Retina (tissue), 1 donor: ENCODE measurements around the gene SLC23A2.
"Not testable (repeated sequence)": the region's sequence is repeated elsewhere in the genome, so short reads cannot be mapped to it uniquely, and the experiment has no call there.

ENCODE experiments used
- DNase-seq: peaks from one replicate; pipeline ENCODE4 v3.0.0-alpha.2; 2016

SLC23A2 gene

DNA sequence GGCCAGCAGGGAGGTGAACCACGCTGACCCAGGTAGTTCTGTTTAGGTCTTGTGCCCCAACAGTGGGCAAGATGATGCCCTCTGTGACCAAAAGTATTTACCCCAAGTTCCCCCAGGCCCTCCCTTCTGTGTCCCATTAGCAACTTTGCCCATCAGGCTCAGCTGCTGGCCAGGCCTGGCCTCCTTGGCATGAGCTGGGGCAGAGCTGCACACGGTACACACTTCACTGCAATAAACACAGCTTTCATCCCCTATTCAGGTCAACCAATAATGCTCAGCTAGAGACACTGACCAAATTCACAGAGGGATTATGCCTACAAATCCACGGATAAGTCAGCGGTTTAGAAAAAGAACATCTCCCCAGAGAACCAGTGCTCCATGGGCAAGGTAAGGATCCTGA, 103.7 kb downstream of the SLC23A2 start:
- no peak for DNase-seq

- DNase-seq, result peak; percentile 11
Measured at GRCh38 chr20:4896971-4897497, 104.3 kb downstream of the SLC23A2 start.

- DNase-seq, result peak; percentile 44
Measured at GRCh38 chr20:4896119-4896702, 105.1 kb downstream of the SLC23A2 start.

- DNase-seq, result peak; percentile 9
Measured at GRCh38 chr20:4894981-4895381, 106.3 kb downstream of the SLC23A2 start.

- peak; percentile 35 for DNase-seq
Measured at GRCh38 chr20:4894409-4894808, 106.9 kb downstream of the SLC23A2 start.

DNA sequence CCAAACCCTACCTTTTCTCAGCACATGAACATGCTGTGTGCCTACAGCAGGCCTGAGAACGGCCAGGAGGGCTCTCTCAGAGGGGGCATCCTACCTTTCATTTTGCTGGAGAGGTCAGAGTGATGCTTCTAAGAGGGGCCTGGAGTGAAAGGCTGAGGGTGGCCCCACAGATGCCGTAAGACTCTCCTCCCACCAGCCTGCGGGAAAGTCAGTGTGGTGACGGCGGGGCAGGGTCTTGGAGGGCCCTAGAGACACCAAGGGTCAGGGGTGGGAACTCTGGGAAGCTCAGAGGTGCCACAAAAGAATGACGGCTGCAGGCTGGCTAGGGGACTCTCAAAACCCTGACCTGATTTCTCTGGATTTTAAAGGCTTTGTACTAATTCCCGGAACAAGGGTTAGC, 107.6 kb downstream of the SLC23A2 start:
- DNase-seq, result no peak

DNA sequence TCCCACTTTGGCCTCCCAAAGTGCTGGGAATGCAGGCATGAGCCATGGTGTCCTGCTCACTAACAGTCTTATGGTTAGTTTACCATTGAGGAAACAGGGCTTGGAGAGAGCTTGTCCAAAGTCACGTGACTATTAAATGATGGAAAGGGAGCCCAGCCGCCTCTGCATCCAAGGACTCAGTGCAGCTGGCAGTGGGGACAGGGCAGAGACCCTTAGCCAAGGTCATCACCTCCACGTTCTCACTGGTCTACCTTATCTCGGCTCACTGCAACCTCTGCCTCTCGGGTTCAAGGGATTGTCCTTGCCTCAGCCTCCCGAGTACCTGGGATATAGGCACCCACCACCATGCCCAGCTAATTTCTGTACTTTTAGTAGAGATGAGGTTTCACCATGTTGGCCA, 109.3 kb downstream of the SLC23A2 start:
- no peak for DNase-seq

DNA sequence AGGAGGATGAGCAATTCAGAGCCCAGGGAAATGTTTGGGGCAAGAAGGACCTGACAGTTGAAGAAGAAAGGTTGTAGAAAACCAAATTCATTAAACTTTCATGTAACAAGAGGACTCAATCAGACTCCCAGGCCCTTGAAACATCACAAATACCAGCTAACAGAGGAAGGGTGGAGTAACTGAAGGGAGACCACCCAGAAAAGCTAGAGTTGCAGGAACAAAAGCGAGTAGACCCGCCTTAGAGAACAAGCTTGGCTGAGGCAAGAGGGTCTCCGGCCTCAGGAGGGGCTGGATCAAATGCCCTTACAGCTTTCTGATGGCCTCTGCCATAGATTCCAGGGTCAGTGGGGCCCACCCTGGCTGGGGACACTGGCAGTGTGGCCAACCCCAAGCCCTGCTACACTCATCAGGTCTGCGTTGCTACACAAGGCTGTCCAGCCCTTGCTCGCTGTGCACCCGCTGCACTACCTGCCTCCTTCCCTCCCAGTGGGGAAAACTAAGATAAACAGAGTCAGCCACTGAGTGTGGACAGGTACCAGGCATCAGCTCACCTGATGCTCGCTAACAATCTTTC, 110.0 kb downstream of the SLC23A2 start:
- DNase-seq, result no peak

GRCh38 chr20:4889446-4889845, 111.9 kb downstream of the SLC23A2 start:
- no peak for DNase-seq

- no peak for DNase-seq
Measured at GRCh38 chr20:4887586-4887985, 113.7 kb downstream of the SLC23A2 start.

GRCh38 chr20:4886771-4887527, 114.4 kb downstream of the SLC23A2 start:
- DNase-seq, result no peak

DNA sequence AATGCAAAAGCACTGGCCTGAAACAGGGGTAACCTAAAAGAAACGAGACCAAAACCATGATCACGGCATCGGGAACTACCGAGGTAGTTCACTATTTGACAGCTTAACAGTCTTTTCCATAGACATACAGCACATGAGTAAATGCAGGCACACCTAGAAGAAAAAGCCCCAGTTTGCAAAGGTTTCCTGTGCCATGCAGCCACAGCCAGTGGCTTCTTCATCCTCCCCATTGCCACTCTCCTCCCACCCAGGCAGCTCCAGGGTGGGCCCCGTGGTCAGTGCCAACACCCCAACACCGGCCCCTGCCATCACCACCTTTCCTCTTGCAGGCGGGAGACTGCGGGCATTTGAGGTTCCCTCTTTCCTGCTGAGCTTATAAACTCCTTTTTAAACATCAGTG, 115.4 kb downstream of the SLC23A2 start:
- DNase-seq, result no peak

DNA sequence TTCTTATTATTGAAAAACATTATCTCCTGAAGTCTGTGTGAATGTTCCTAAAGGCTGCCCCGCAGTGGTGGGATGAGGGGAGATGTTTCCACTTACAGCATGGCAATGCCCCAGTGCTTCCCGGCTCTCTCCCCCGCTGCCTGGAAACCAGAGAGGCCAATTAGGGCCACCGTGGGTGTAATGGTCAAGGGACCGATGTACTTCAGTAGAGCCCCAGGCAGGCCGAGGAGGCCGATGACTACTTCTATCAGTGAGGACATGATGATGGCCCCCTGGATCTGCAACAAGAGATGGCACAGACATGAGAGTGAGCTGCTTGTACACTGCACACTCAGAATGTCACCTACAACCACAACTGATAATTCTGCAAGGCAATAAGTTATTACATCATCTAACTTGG, 117.8 kb downstream of the SLC23A2 start:
- no peak for DNase-seq

DNA sequence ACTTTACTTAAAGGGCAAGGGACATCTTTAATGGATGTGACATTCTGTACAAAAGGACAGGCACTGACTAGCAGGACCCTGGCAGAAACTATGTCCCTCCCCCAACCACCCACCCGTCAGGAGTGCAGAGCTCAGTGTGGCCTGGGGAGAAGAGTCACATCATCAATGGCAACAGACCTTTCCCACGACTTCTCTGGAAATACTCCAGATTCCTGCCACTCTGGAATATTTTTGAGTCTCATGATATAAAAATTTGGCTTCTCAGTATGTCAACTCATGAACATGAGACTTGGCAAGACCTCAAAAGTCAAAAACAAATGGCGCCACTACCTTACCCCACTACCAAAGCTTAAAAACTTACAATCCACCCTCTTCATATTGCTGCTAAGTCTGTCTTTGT, 118.3 kb downstream of the SLC23A2 start:
- DNase-seq, result no peak

- no peak for DNase-seq
Measured at GRCh38 chr20:4881006-4881730, 120.1 kb downstream of the SLC23A2 start.

- DNase-seq, result no peak
Measured at GRCh38 chr20:4880051-4880450, 121.3 kb downstream of the SLC23A2 start.

GRCh38 chr20:4878099-4878498, 123.2 kb downstream of the SLC23A2 start:
- DNase-seq, result not testable (repeated sequence)

GRCh38 chr20:4876731-4877130, 124.6 kb downstream of the SLC23A2 start:
- DNase-seq, result no peak

DNA sequence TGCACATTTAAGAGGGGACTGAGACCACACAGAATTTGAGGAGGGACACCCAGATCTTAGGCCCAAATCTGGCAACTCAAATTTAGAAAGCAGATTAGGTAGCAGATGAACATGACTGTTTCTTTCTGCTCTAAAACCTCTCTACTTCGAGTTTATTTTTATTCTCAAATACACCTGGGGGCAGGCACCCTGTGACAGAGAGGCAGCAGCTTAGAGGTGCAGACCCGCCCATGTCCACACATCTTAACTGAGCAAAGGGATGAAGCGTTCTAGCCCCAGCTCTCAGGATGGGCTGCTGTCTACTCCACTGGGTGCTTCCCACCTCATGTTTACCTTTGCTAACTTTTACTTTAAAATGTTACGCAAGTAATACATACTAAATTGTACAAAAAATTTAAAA, 125.0 kb downstream of the SLC23A2 start:
- DNase-seq, result no peak

GRCh38 chr20:4875578-4876067, 125.7 kb downstream of the SLC23A2 start:
- no peak for DNase-seq

DNA sequence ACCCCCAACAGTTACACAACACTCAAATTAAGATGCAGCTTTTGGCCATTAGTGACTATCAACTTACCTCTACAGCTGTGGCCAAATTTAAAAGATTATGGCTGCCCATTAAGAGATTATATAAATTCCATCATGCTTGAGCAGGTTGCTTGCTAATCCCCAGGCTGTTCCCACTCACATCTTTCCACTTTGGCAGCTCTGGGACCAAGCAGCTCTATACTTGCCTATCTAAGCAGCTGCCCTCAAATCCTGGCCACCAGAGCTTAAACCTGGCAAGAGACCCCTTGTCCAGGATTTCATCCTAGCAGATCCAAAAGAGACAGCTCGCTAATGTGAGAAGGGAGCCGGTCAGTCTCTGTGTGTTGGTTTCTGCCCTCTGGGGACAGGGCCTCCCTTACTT, 127.9 kb downstream of the SLC23A2 start:
- no peak for DNase-seq

- no peak for DNase-seq
Measured at GRCh38 chr20:4871486-4871885, 129.8 kb downstream of the SLC23A2 start.

DNA sequence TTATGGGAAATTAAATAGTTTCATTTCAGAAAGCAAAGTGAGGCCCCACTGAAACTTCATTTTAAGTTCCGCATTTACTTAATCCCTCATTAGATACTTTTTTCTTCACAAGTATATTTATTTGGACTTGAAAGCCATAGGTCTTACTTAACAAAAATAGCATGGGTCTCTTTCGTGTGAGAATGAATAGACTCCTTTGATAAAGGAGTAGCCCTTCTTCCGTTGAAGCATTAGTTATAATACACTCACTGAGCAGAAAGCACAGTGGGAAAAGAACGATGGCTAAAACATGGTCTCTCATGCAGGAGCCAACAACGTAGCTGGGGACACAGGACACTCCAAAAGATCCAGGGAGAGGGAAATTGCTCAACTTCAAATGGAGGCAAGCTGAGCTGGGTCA, 130.4 kb downstream of the SLC23A2 start:
- DNase-seq, result no peak
